ENCODE measurements around the gene NRG4.
"Not testable (repeated sequence)": the region's sequence is repeated elsewhere in the genome, so short reads cannot be mapped to it uniquely, and the experiment has no call there.

GRCh38 chr15:76054201-76054600, 42.0 kb upstream of the NRG4 start:
- TF ChIP-seq ZNF274 (IDR thresholded peaks at IDR 0.05; ENCODE audit: low read depth, low read length); YY1 (IDR thresholded peaks at IDR 0.05; ENCODE audit: insufficient read depth, insufficient read length): not testable (repeated sequence)

Data from NT2/D1 (cell line).